Measurements from ENCODE around the gene PRPF39.

DNA sequence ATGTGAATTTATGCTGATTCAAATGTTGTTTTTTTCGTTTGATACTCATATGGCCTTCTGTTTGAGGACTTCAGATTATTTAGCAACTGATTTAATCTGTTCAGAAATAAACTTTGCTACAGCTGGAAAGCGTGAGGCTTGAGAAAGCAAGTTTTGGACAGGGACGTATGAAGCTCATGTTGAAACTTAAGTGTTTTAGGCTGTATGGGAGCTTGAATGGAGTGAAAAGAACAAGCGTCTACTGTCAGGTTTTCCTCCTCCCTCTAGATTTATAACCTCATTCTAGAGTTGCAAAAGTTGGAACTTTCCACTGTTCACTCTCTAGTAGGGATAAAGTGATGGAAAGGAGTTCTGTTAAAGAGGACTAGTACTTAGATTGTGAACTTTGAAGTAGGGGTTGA lies 1.0 kb downstream of the PRPF39 start:
- TF ChIP-seq EZH2 (IDR thresholded peaks at IDR 0.05; ENCODE audit: insufficient read depth, poor library complexity, severe bottlenecking) (no peak), EZH2phosphoT487 (IDR thresholded peaks at IDR 0.05; ENCODE audit: insufficient read depth, low read depth) (no peak)
